SK-N-DZ (cell line): ENCODE data around the gene HSPA6.
A peak's percentile ranks its signal among the peaks of the same experiment; 100 is the strongest.
"Not testable (repeated sequence)": the region's sequence is repeated elsewhere in the genome, so short reads cannot be mapped to it uniquely, and the experiment has no call there.

Experiments used
- DNase-seq: peaks from one replicate; pipeline ENCODE4 v3.0.0-alpha.2; 2015; ENCODE audit warnings: low spot score

Gene HSPA6

DNA sequence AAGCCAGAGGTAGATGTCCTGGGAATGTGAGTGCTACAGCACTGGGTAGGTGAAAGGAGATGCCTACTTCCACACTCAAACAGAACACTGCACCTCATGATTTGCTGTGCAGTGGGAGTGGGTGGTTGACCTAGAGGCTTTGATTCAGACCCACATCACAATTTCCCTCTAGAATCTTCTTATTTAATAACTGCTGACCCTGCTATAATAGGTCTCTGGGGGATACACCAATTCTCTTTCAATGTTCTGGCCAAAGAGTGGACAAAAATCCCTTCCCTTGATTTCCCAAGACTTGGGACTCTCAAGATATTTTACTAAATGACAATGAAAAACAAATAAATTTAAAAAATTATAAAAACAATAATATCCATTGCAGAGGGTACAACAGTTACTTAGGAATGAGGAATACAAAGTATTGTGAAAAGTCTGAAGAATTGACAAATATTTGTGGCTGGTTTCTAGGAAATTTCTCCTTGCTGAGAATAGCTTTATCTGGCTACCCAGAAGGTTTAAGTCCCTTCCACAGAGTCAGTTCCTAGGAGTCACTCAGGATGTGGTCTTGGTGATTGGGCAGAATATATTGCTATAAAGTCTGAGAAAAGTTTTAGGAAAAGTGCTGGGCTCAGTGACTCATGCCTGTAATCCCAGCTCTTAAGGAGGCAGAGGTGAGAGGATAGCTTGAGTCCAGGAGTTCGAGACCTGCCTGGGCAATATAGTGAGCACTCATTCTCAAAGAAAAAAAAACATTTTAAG is 21.5 kb upstream of the HSPA6 start:
- no peak for DNase-seq

DNA sequence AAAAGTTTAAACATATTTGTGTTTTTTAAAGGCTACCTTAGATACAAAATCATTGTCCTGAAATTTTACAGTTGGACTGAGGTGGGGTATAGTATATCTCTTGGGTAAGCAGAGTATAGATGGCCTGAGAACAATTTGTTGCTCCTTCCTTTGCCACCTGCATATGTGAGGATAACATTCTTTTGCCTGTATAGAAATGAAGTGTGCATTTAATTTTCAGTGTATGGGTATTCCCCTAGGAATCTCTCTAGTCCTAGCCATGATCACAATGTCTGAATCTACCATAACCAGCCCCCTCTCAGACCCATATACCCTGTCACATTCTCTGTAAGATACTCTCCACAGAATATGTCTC is 21.0 kb upstream of the HSPA6 start:
- no peak for DNase-seq

DNA sequence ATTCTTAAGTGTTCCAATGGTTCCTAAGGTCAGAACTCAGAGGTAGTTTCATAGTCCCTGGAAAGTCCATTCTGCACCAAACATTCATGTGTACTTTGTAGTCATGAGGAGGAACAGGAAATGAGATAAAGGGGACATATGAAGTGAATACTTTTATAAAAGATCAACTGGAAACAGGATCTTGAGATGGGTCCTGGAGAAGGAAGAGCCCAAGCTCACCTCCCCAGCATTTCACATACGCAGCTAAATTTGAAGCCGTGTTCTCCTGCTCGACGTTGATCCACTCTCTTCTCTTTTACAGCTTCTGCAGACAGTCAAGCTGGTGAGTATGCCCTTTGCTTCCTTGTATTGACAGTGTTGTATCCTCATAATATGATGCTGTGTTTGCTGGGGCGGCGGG is 18.7 kb upstream of the HSPA6 start:
- DNase-seq, result no peak

DNA sequence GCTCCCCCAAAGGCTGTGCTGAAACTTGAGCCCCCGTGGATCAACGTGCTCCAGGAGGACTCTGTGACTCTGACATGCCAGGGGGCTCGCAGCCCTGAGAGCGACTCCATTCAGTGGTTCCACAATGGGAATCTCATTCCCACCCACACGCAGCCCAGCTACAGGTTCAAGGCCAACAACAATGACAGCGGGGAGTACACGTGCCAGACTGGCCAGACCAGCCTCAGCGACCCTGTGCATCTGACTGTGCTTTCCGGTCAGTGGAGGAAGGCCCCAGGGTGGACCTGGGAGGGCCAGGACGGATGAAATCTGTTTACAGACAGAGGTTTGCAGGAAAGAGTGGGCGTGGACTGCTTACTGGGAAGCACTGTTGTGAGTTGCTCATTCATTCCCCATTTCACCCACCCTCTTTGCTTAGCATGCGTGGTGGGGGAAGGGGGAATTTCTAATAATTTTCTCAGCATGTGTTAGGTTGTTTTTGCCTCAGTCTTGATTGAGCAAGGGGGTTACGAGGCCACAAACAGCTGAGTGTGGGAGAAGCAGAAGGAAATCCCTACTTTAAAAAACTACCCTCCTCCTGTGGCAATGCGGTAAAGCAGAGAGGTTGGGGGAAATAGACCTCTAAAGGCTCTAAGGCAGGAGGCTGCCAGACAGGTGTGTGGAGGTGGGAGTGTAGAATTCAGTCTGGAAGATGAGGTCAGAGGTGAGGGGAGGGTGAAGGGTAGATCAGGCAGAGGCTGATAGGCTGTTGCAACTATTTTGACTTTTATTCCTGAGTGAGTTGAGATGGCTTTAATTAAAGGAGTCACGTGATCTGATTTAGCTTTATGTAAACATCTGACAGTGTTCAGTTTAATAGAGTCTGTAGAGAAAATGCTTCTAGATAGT is 17.8 kb upstream of the HSPA6 start:
- no peak for DNase-seq

DNA sequence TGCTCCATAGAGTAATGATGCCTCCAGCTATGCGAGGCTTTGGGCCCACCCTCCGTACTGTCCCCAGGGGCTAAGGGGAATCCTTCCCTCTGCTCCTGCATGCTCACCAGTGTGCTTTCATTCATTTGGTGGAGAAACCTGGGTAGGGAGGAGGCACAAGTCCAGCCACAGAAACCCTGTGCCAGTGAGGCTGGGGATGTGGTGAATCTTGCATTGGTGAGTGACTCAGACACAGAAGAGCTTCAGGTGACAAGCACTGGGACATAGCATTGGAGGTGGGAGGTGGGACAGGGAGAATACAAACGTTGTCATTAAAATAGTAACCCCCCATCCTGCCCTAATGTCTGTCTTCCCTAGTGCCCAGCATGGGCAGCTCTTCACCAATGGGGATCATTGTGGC is 13.9 kb upstream of the HSPA6 start:
- no peak for DNase-seq

GRCh38 chr1:161511018-161511755 is 13.2 kb upstream of the HSPA6 start:
- no peak for DNase-seq

DNA sequence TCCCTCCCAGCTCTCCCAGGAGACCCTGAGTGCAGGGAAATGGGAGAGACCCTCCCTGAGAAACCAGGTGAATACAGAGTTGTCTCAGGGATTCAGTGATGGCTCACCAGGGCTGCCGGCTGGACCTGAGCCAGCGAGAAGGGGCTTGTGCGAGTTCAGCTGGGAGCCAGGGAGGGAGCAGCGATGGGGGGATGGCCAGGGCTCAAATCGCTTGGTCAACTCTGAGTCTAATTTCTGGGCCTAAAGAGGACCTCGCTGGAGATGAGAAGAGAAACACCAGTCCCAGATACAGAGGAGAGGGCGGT is 12.6 kb upstream of the HSPA6 start:
- no peak for DNase-seq

GRCh38 chr1:161512636-161513447 is 11.5 kb upstream of the HSPA6 start:
- DNase-seq, result not testable (repeated sequence)

- not testable (repeated sequence) for DNase-seq
These were observed 10.9 kb upstream of the HSPA6 start for GRCh38 chr1:161513448-161513780.

- DNase-seq, result not testable (repeated sequence)
These were observed 10.4 kb upstream of the HSPA6 start for GRCh38 chr1:161513953-161514352.

DNA sequence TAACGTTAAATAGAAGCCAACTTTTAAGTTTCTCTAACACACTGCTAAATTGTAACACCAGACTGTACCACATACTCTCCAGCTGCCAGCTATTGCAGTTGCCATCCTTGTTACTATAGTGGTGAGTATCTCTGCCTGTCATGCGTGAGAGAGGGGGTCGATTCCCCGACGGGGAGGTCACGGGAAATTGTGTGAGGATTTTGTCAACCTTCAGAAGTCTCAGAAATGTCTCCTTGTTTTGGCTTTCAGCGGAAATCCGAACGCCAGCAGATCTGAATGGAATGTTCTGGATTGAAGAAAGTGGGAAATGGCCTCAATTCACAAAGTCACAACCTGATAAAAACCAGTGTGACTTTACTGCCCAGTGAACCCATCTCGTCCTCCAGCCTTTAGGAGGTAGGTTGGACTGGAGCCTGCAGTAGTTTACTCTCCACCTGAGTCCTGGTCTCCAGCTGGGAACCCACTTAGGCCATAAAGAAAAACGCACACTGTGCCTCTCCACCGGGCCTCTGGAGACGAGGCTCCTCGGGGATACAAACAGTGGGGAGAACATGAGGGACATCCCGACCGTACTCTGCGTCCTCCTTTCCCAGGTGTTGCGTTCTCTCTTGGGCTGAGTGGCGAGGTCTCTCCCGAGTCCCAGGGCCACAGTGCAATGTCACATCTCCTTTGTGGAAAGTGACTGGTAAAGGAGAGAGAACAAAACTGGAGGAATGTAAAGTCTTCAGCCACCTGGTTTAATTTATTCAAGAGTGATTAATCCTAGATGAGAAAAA is 1.1 kb upstream of the HSPA6 start:
- DNase-seq, result not testable (repeated sequence)

- DNase-seq, result not testable (repeated sequence)
These were observed 477 bp downstream of the HSPA6 start for GRCh38 chr1:161524742-161525291.

DNA sequence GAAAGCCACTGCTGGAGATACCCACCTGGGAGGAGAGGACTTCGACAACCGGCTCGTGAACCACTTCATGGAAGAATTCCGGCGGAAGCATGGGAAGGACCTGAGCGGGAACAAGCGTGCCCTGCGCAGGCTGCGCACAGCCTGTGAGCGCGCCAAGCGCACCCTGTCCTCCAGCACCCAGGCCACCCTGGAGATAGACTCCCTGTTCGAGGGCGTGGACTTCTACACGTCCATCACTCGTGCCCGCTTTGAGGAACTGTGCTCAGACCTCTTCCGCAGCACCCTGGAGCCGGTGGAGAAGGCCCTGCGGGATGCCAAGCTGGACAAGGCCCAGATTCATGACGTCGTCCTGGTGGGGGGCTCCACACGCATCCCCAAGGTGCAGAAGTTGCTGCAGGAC is 981 bp downstream of the HSPA6 start:
- not testable (repeated sequence) for DNase-seq

DNA sequence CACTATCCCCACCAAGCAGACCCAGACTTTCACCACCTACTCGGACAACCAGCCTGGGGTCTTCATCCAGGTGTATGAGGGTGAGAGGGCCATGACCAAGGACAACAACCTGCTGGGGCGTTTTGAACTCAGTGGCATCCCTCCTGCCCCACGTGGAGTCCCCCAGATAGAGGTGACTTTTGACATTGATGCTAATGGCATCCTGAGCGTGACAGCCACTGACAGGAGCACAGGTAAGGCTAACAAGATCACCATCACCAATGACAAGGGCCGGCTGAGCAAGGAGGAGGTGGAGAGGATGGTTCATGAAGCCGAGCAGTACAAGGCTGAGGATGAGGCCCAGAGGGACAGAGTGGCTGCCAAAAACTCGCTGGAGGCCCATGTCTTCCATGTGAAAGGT is 1.6 kb downstream of the HSPA6 start:
- DNase-seq, result not testable (repeated sequence)

DNA sequence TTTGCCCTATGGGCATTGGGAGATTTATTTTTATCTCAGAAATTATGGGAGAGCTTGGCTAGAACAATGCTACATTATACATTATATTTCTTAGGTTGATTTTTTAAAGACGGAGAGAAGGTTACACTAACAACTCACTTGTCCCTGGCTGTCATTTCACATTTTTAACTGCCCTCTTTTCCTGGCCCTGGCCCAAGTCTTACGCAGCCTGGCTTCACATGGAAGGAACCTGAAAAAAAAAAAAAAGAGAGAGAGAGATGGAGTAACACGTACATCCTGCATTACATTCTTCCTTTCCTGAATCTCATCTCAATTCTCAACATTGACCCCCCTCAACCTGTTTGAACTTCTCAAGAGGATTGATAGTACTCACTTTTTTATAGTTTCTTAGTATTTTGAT is 4.2 kb downstream of the HSPA6 start:
- DNase-seq, result not testable (repeated sequence)

GRCh38 chr1:161529463-161530104 is 5.2 kb downstream of the HSPA6 start:
- DNase-seq, result not testable (repeated sequence)

- peak; percentile 64 for DNase-seq
These were observed 5.8 kb downstream of the HSPA6 start for GRCh38 chr1:161530158-161530557.

GRCh38 chr1:161530671-161531641 is 6.6 kb downstream of the HSPA6 start:
- peak; percentile 89 for DNase-seq
